Liver (tissue), 9 donors: ENCODE data around the gene CCDC80. TPM values are rescaled to one million over a fixed set of nuclear protein-coding genes. Genes with fewer than 3 reads are reported as not detected.

Experiments
- DNase-seq: peaks from one replicate; pipeline ENCODE4 v3.0.0-alpha.2; 2017; ENCODE audit warnings: low spot score
- H3K27ac ChIP-seq, 2 donors: one replicate each; pipeline ENCODE4 v1.7.0; 2013; ENCODE audit warnings: inconsistent platforms in 2 of 2, low read length in 2 of 2, control low read depth in 1 of 2, low read depth in 1 of 2, mild to moderate bottlenecking in 1 of 2
- H3K27me3 ChIP-seq, 4 donors: one replicate each; pipeline versions ENCODE4 v1.6.1 to v1.7.0; 2013; ENCODE audit warnings: low read length in 3 of 4, inconsistent platforms in 1 of 4, mild to moderate bottlenecking in 1 of 4, moderate library complexity in 1 of 4; ENCODE audit not compliant: control insufficient read depth in 4 of 4, insufficient read depth in 4 of 4
- H3K36me3 ChIP-seq, 4 donors: one replicate each; pipeline versions ENCODE4 v1.6.1 to v1.7.0; 2013; ENCODE audit warnings: low read length in 3 of 4, mild to moderate bottlenecking in 3 of 4, low read depth in 1 of 4, moderate library complexity in 1 of 4; ENCODE audit not compliant: control insufficient read depth in 4 of 4, insufficient read depth in 3 of 4
- H3K4me1 ChIP-seq, 4 donors: one replicate each; pipeline versions ENCODE4 v1.6.1 to v1.7.0; 2013; ENCODE audit warnings: low read length in 3 of 4, mild to moderate bottlenecking in 3 of 4, moderate library complexity in 1 of 4; ENCODE audit not compliant: control insufficient read depth in 4 of 4, insufficient read depth in 4 of 4
- H3K4me3 ChIP-seq, 3 donors: one replicate each; pipeline versions ENCODE4 v1.6.1 to v1.7.0; 2013; ENCODE audit warnings: low read length in 3 of 3, control low read depth in 1 of 3, low read depth in 1 of 3, mild to moderate bottlenecking in 1 of 3
- H3K9ac ChIP-seq, 2 donors: one replicate each; pipeline ENCODE4 v1.7.0; 2013; ENCODE audit warnings: low read length in 2 of 2, mild to moderate bottlenecking in 2 of 2, moderate library complexity in 2 of 2, control low read depth in 1 of 2, low read depth in 1 of 2
- H3K9me3 ChIP-seq, 4 donors: one replicate each; pipeline versions ENCODE4 v1.6.1 to v1.7.0; 2013; ENCODE audit warnings: low read length in 3 of 4; ENCODE audit not compliant: control insufficient read depth in 4 of 4
- EGR1 ChIP-seq, 2 donors: IDR thresholded peaks; 2 replicates each; pipeline ENCODE4 v1.6.1; 2016 to 2018; ENCODE audit warnings: antibody characterized with exemption in 2 of 2, low read depth in 2 of 2
- FOXA1 ChIP-seq: IDR thresholded peaks from 2 replicates; pipeline ENCODE4 v1.6.1; 2016; ENCODE audit warnings: antibody characterized with exemption
- FOXA2 ChIP-seq: IDR thresholded peaks from 2 replicates; pipeline ENCODE4 v1.6.1; 2016; ENCODE audit warnings: antibody characterized with exemption
- GABPA ChIP-seq, 2 donors: IDR thresholded peaks in 1 of 2; conservative IDR thresholded peaks in 1 of 2; 2 replicates each; pipeline ENCODE4 v1.6.1; 2016; ENCODE audit warnings: antibody characterized with exemption in 2 of 2, mild to moderate bottlenecking in 1 of 2, moderate library complexity in 1 of 2
- HNF4A ChIP-seq, 2 donors: conservative IDR thresholded peaks; 2 replicates each; pipeline ENCODE4 v1.6.1; 2016; ENCODE audit warnings: antibody characterized with exemption in 2 of 2, mild to moderate bottlenecking in 2 of 2
- HNF4G ChIP-seq: IDR thresholded peaks from 2 replicates; pipeline ENCODE4 v1.6.1; 2016; ENCODE audit warnings: antibody characterized with exemption
- JUND ChIP-seq, 2 donors: IDR thresholded peaks; 2 replicates each; pipeline ENCODE4 v1.6.1; 2016; ENCODE audit warnings: antibody characterized with exemption in 2 of 2
- NR2F2 ChIP-seq: IDR thresholded peaks from 2 replicates; pipeline ENCODE4 v1.6.1; 2016; ENCODE audit warnings: antibody characterized with exemption
- RAD21 ChIP-seq, 2 donors: IDR thresholded peaks; 2 replicates each; pipeline ENCODE4 v1.6.1; 2016; ENCODE audit warnings: antibody characterized with exemption in 2 of 2, mild to moderate bottlenecking in 2 of 2
- RXRA ChIP-seq, 2 donors: IDR thresholded peaks; 2 replicates each; pipeline ENCODE4 v1.6.1; 2017 to 2018; ENCODE audit warnings: antibody characterized with exemption in 2 of 2, mild to moderate bottlenecking in 1 of 2
- SP1 ChIP-seq: IDR thresholded peaks from 2 replicates; pipeline ENCODE4 v1.6.1; 2018; ENCODE audit warnings: antibody characterized with exemption, mild to moderate bottlenecking
- TAF1 ChIP-seq: conservative IDR thresholded peaks from 2 replicates; pipeline ENCODE4 v1.6.1; 2016; ENCODE audit warnings: antibody characterized with exemption, mild to moderate bottlenecking
- YY1 ChIP-seq: IDR thresholded peaks from 2 replicates; pipeline ENCODE4 v1.6.1; 2016; ENCODE audit warnings: antibody characterized with exemption, mild to moderate bottlenecking
- WGBS: extraction: QIAGEN DNeasy Blood & Tissue Kit; methylation state at CpG from one replicate; pipeline ENCODE4 v1.1.7; 2013; 5-methylcytosine and 5-hydroxymethylcytosine counted together
- polyA plus RNA-seq, 2 donors: library from polyadenylated mRNA; stranded (reverse) in 1 of 2; unstranded in 1 of 2; fragments of 200-250 nt in 1 of 2; fragments of >200 nt in 1 of 2; fragmentation: Nextera tagmentation in 1 of 2; extraction: Ambion mirVana in 1 of 2; gene quantifications; one replicate each; pipeline versions ENCODE4 v1.2.1 to v1.2.3, GENCODE V29; 2013 to 2015
- total RNA-seq, 2 donors: library from RNA; depleted of rRNA; stranded (reverse); fragments of >200 nt; gene quantifications; one replicate each; pipeline ENCODE4 v1.2.3, GENCODE V29; 2014
- TF ChIP-seq, protein P1 (sequence below): IDR thresholded peaks from 2 replicates; pipeline ENCODE4 v1.6.1; 2016; ENCODE audit warnings: antibody characterized with exemption, mild to moderate bottlenecking
- TF ChIP-seq, protein P2 (sequence below): fragments of 150-350 bp; IDR thresholded peaks from 2 replicates; pipeline ENCODE4 v1.5.1; 2017; ENCODE audit warnings: improper control_type of control experiment, low read depth, low read length; ENCODE audit not compliant: missing input control
- TF ChIP-seq, protein P3 (sequence below): IDR thresholded peaks from 2 replicates; pipeline ENCODE4 v1.6.1; 2016; ENCODE audit warnings: antibody characterized with exemption
- TF ChIP-seq, protein P4 (sequence below): IDR thresholded peaks from 2 replicates; pipeline ENCODE4 v1.6.1; 2016; ENCODE audit warnings: antibody characterized with exemption
- TF ChIP-seq, protein P5 (sequence below): IDR thresholded peaks from 2 replicates; pipeline ENCODE4 v1.6.1; 2016; ENCODE audit warnings: antibody characterized with exemption
- donor health status: healthy.
- donor health status: healthy.
- donor health status: healthy.
- donor health status: healthy.
- donor health status: healthy.

The CCDC80 gene
- total and polyA plus RNA-seq, 4 donors, result 0.17 to 2.1 (median 1.1) TPM

DNA sequence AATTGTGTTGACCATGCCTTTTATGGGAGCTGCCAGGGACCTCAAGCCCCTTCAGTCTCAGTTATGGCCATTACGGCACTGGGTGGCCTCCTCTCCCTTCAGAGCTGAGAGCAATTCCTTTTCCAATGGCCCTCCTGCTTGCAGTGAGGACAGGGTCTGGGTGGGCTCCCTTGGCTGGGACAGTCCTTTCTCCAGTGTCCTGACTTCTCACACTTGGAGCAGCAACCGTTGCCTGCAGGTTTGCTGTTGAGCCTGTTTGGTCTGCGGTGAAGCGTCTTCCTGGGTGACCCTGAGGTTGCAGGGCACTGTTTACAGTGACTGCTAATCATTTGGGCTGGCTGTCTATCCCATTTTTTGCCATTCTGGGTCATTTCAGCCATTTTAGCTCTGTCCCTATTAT lies 3.5 kb upstream of the CCDC80 start:
- Histone ChIP-seq H3K27me3 (peaks cover 0 to 4% (median 0%) of the 10 kb centered on the region in 4 donors), H3K36me3 (no peaks in the 10 kb centered on the region), H3K9me3 (no peaks in the 10 kb centered on the region), H3K4me1 (peaks cover 0 to 3% (median 1%) of the 10 kb centered on the region in 4 donors), H3K4me3 (no peak overlapping the region), H3K9ac (no peak overlapping the region), H3K27ac (no peak overlapping the region)
- 43% methylated on average over 4 of the region's 4 CpGs for WGBS
- DNase-seq, result no peak
- TF ChIP-seq, protein P1, sequence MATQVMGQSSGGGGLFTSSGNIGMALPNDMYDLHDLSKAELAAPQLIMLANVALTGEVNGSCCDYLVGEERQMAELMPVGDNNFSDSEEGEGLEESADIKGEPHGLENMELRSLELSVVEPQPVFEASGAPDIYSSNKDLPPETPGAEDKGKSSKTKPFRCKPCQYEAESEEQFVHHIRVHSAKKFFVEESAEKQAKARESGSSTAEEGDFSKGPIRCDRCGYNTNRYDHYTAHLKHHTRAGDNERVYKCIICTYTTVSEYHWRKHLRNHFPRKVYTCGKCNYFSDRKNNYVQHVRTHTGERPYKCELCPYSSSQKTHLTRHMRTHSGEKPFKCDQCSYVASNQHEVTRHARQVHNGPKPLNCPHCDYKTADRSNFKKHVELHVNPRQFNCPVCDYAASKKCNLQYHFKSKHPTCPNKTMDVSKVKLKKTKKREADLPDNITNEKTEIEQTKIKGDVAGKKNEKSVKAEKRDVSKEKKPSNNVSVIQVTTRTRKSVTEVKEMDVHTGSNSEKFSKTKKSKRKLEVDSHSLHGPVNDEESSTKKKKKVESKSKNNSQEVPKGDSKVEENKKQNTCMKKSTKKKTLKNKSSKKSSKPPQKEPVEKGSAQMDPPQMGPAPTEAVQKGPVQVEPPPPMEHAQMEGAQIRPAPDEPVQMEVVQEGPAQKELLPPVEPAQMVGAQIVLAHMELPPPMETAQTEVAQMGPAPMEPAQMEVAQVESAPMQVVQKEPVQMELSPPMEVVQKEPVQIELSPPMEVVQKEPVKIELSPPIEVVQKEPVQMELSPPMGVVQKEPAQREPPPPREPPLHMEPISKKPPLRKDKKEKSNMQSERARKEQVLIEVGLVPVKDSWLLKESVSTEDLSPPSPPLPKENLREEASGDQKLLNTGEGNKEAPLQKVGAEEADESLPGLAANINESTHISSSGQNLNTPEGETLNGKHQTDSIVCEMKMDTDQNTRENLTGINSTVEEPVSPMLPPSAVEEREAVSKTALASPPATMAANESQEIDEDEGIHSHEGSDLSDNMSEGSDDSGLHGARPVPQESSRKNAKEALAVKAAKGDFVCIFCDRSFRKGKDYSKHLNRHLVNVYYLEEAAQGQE, result no peak
- no peak for TF ChIP-seq TAF1
- TF ChIP-seq JUND (IDR thresholded peaks at IDR 0.05), result no peak
- no peak for TF ChIP-seq RAD21 (IDR thresholded peaks at IDR 0.05)
- TF ChIP-seq, protein P2, sequence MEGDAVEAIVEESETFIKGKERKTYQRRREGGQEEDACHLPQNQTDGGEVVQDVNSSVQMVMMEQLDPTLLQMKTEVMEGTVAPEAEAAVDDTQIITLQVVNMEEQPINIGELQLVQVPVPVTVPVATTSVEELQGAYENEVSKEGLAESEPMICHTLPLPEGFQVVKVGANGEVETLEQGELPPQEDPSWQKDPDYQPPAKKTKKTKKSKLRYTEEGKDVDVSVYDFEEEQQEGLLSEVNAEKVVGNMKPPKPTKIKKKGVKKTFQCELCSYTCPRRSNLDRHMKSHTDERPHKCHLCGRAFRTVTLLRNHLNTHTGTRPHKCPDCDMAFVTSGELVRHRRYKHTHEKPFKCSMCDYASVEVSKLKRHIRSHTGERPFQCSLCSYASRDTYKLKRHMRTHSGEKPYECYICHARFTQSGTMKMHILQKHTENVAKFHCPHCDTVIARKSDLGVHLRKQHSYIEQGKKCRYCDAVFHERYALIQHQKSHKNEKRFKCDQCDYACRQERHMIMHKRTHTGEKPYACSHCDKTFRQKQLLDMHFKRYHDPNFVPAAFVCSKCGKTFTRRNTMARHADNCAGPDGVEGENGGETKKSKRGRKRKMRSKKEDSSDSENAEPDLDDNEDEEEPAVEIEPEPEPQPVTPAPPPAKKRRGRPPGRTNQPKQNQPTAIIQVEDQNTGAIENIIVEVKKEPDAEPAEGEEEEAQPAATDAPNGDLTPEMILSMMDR, result no peak
- TF ChIP-seq SP1, result no peak
- TF ChIP-seq RXRA (IDR thresholded peaks at IDR 0.05), result no peak
- TF ChIP-seq, protein P3, sequence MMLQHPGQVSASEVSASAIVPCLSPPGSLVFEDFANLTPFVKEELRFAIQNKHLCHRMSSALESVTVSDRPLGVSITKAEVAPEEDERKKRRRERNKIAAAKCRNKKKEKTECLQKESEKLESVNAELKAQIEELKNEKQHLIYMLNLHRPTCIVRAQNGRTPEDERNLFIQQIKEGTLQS, result no peak
- TF ChIP-seq HNF4A (conservative IDR thresholded peaks at IDR 0.05), result no peak
- TF ChIP-seq, protein P4, sequence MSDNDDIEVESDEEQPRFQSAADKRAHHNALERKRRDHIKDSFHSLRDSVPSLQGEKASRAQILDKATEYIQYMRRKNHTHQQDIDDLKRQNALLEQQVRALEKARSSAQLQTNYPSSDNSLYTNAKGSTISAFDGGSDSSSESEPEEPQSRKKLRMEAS, result no peak
- TF ChIP-seq NR2F2, result no peak
- TF ChIP-seq HNF4G, result no peak
- no peak for TF ChIP-seq EGR1 (IDR thresholded peaks at IDR 0.05; ENCODE audit: low read depth in 2 of 2)
- TF ChIP-seq FOXA2, result no peak
- TF ChIP-seq, protein P5, sequence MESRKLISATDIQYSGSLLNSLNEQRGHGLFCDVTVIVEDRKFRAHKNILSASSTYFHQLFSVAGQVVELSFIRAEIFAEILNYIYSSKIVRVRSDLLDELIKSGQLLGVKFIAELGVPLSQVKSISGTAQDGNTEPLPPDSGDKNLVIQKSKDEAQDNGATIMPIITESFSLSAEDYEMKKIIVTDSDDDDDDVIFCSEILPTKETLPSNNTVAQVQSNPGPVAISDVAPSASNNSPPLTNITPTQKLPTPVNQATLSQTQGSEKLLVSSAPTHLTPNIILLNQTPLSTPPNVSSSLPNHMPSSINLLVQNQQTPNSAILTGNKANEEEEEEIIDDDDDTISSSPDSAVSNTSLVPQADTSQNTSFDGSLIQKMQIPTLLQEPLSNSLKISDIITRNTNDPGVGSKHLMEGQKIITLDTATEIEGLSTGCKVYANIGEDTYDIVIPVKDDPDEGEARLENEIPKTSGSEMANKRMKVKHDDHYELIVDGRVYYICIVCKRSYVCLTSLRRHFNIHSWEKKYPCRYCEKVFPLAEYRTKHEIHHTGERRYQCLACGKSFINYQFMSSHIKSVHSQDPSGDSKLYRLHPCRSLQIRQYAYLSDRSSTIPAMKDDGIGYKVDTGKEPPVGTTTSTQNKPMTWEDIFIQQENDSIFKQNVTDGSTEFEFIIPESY, result no peak
- no peak for TF ChIP-seq FOXA1
- no peak for TF ChIP-seq GABPA (IDR thresholded peaks at IDR 0.05 in 1 of 2, conservative IDR thresholded peaks at IDR 0.05 in 1 of 2)
- TF ChIP-seq YY1, result no peak
